GM19397 (cell line): Measurements from ENCODE around the gene DRGX.

ENCODE experiments used
- ATAC-seq: cut with Tn5 transposase; IDR thresholded peaks from one replicate; pipeline ENCODE4 v1.9.1; 2021; ENCODE audit warnings: mild to moderate bottlenecking, moderate library complexity; ENCODE audit not compliant: unreplicated experiment

DRGX gene

GRCh38 chr10:49323171-49323895 lies 72.6 kb downstream of the DRGX start:
- ATAC-seq, result no peak

- no peak for ATAC-seq
Observed at GRCh38 chr10:49322371-49323170, 73.3 kb downstream of the DRGX start.

GRCh38 chr10:49321021-49321420 lies 74.9 kb downstream of the DRGX start:
- no peak for ATAC-seq

GRCh38 chr10:49320191-49320590 lies 75.7 kb downstream of the DRGX start:
- ATAC-seq, result no peak

GRCh38 chr10:49319206-49319605 lies 76.7 kb downstream of the DRGX start:
- no peak for ATAC-seq

- ATAC-seq, result no peak
Observed at GRCh38 chr10:49318755-49319154, 77.1 kb downstream of the DRGX start.

GRCh38 chr10:49318028-49318427 lies 77.9 kb downstream of the DRGX start:
- ATAC-seq, result no peak

- ATAC-seq, result no peak
Observed at GRCh38 chr10:49314806-49315205, 81.1 kb downstream of the DRGX start.
